Neural progenitor cell (in vitro differentiated cells): ENCODE measurements around the gene AGBL4. TPM values are rescaled to one million over a fixed set of nuclear protein-coding genes. Genes with fewer than 3 reads are reported as not detected.

Source experiments
- DNase-seq: peaks from one replicate; pipeline ENCODE4 v3.0.0-alpha.2; 2016; ENCODE audit warnings: low spot score
- H2AFZ ChIP-seq: fragments of 200-600 bp; sonication (generic); replicated peaks from 2 replicates; pipeline ENCODE4 v1.6.1; 2016; ENCODE audit warnings: antibody characterized with exemption
- H3F3A ChIP-seq: fragments of 200-600 bp; sonication (generic); 2 replicates; pipeline ENCODE4 v1.6.1; 2016; ENCODE audit warnings: antibody characterized with exemption, low read depth
- H3K27ac ChIP-seq: fragments of 200-600 bp; sonication (generic); 2 replicates; pipeline ENCODE4 v1.5.1; 2016; ENCODE audit warnings: mild to moderate bottlenecking
- H3K27me3 ChIP-seq: fragments of 200-600 bp; sonication (generic); 2 replicates; pipeline ENCODE4 v1.6.1; 2016; ENCODE audit warnings: mild to moderate bottlenecking, moderate library complexity
- H3K36me3 ChIP-seq: fragments of 200-600 bp; sonication (generic); 2 replicates; pipeline ENCODE4 v1.5.1; 2016
- H3K4me1 ChIP-seq: fragments of 200-600 bp; sonication (generic); 2 replicates; pipeline ENCODE4 v1.6.1; 2016; ENCODE audit warnings: mixed run types
- H3K4me2 ChIP-seq: fragments of 200-600 bp; sonication (generic); 2 replicates; pipeline ENCODE4 v1.6.1; 2016
- H3K4me3 ChIP-seq: fragments of 200-600 bp; sonication (generic); 2 replicates; pipeline ENCODE4 v1.5.1; 2016
- H3K79me2 ChIP-seq: fragments of 200-600 bp; sonication (generic); 2 replicates; pipeline ENCODE4 v1.6.1; 2016; ENCODE audit warnings: low read depth
- H3K9ac ChIP-seq: fragments of 200-600 bp; sonication (generic); 2 replicates; pipeline ENCODE4 v1.6.1; 2016
- H3K9me3 ChIP-seq: fragments of 200-600 bp; sonication (generic); 2 replicates; pipeline ENCODE4 v1.5.1; 2016; ENCODE audit warnings: low read depth
- H4K20me1 ChIP-seq: fragments of 200-600 bp; sonication (generic); 2 replicates; pipeline ENCODE4 v1.6.1; 2016; ENCODE audit warnings: low read depth
- H3K27ac Mint-ChIP-seq: 3 replicates; pipeline ENCODE4 v1.8.0; 2021; ENCODE audit warnings: mixed read lengths
- H3K27me3 Mint-ChIP-seq: 2 replicates; pipeline ENCODE4 v1.8.0; 2022; ENCODE audit warnings: low read depth, mild to moderate bottlenecking, inconsistent platforms, moderate library complexity, mixed read lengths; ENCODE audit not compliant: insufficient read depth
- H3K36me3 Mint-ChIP-seq: 3 replicates; pipeline ENCODE4 v1.8.0; 2021; ENCODE audit warnings: mixed read lengths
- H3K4me1 Mint-ChIP-seq: 3 replicates; pipeline ENCODE4 v1.8.0; 2021; ENCODE audit warnings: mixed read lengths
- H3K4me3 Mint-ChIP-seq: 3 replicates; pipeline ENCODE4 v1.8.0; 2021; ENCODE audit warnings: mild to moderate bottlenecking, moderate library complexity, mixed read lengths
- H3K9me3 Mint-ChIP-seq: 3 replicates; pipeline ENCODE4 v1.8.0; 2020; ENCODE audit warnings: mixed read lengths
- EZH2 ChIP-seq: fragments of 200-600 bp; sonication (generic); IDR thresholded peaks from 2 replicates; pipeline ENCODE4 v1.6.1; 2017; ENCODE audit warnings: antibody characterized with exemption, mild to moderate bottlenecking, moderate library complexity
- EZH2phosphoT487 ChIP-seq: fragments of 200-600 bp; sonication (generic); IDR thresholded peaks from 2 replicates; pipeline ENCODE4 v1.6.1; 2017; ENCODE audit warnings: antibody characterized with exemption
- total RNA-seq: library from RNA; depleted of rRNA; stranded (reverse); fragments of >200 nt; gene quantifications from 2 replicates; pipeline ENCODE4 v1.2.3, GENCODE V29; 2015; ENCODE audit warnings: low replicate concordance
- TF ChIP-seq, protein P1 (sequence below): fragments of 200-600 bp; sonication (generic); IDR thresholded peaks from 2 replicates; pipeline ENCODE4 v1.5.1; 2017; ENCODE audit warnings: antibody characterized with exemption, mild to moderate bottlenecking

AGBL4 gene
- total RNA-seq, 1 donor from 2014 or later, result 1.5 TPM

DNA sequence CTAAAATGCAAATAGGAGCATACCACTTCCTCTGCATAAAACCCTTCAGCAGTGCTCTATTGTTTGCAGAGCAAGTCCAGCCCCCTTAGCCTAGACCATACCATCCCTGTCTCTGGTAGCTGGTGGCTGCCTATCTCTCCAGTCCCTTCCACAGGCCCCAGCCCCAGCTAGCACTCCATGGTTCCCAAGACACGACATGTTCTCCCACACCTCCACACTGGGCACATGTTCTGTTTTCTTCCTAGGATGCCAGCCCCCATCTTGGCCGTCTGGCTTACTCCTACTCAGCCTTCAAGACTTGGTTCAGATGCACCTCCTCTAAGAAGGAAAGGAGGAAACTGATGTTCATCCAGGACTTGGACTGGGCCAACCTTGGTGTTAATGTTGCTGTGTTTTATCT, 1355.4 kb downstream of the AGBL4 start:
- no peak overlapping the region for H3K27ac ChIP-seq
- H3K9ac ChIP-seq, result no peak overlapping the region
- no peak overlapping the region for H3K4me2 ChIP-seq
- H3K27ac Mint-ChIP-seq, result no peak overlapping the region
- no peak overlapping the region for H3K4me3 Mint-ChIP-seq
- H4K20me1 ChIP-seq, result no peaks in the 10 kb centered on the region
- TF ChIP-seq, protein P1, sequence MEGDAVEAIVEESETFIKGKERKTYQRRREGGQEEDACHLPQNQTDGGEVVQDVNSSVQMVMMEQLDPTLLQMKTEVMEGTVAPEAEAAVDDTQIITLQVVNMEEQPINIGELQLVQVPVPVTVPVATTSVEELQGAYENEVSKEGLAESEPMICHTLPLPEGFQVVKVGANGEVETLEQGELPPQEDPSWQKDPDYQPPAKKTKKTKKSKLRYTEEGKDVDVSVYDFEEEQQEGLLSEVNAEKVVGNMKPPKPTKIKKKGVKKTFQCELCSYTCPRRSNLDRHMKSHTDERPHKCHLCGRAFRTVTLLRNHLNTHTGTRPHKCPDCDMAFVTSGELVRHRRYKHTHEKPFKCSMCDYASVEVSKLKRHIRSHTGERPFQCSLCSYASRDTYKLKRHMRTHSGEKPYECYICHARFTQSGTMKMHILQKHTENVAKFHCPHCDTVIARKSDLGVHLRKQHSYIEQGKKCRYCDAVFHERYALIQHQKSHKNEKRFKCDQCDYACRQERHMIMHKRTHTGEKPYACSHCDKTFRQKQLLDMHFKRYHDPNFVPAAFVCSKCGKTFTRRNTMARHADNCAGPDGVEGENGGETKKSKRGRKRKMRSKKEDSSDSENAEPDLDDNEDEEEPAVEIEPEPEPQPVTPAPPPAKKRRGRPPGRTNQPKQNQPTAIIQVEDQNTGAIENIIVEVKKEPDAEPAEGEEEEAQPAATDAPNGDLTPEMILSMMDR, result no peak
- no peak for TF ChIP-seq EZH2
- no peak for TF ChIP-seq EZH2phosphoT487
- H3K79me2 ChIP-seq, result no peaks in the 10 kb centered on the region
- no peaks in the 10 kb centered on the region for H3K9me3 Mint-ChIP-seq
- no peaks in the 10 kb centered on the region for H3K27me3 ChIP-seq
- no peaks in the 10 kb centered on the region for H3F3A ChIP-seq
- H3K27me3 Mint-ChIP-seq, result peaks cover 2% of the 10 kb centered on the region
- H3K4me1 Mint-ChIP-seq, result no peaks in the 10 kb centered on the region
- no peaks in the 10 kb centered on the region for H3K36me3 ChIP-seq
- DNase-seq, result no peak
- peaks cover under 1% of the 10 kb centered on the region for H3K4me1 ChIP-seq
- no peak overlapping the region for H2AFZ ChIP-seq
- H3K36me3 Mint-ChIP-seq, result no peaks in the 10 kb centered on the region
- H3K9me3 ChIP-seq, result no peaks in the 10 kb centered on the region
- H3K4me3 ChIP-seq, result no peak overlapping the region

GRCh38 chr1:48667782-48668181, 1356.0 kb downstream of the AGBL4 start:
- Histone ChIP-seq H3K36me3 (no peaks in the 10 kb centered on the region), H3K27ac (no peak overlapping the region), H3K4me3 (no peak overlapping the region), H3K4me2 (no peak overlapping the region), H2AFZ (no peak overlapping the region), H3K27me3 (no peaks in the 10 kb centered on the region), H4K20me1 (no peaks in the 10 kb centered on the region), H3K4me1 (no peaks in the 10 kb centered on the region), H3K9me3 (no peaks in the 10 kb centered on the region), H3K79me2 (no peaks in the 10 kb centered on the region), H3K9ac (no peak overlapping the region), H3F3A (no peaks in the 10 kb centered on the region)
- H3K4me1 Mint-ChIP-seq, result no peaks in the 10 kb centered on the region
- no peak for TF ChIP-seq EZH2
- TF ChIP-seq, protein P1, result no peak
- no peak for TF ChIP-seq EZH2phosphoT487
- H3K36me3 Mint-ChIP-seq, result no peaks in the 10 kb centered on the region
- H3K27me3 Mint-ChIP-seq, result peaks cover 2% of the 10 kb centered on the region
- H3K4me3 Mint-ChIP-seq, result no peak overlapping the region
- no peak overlapping the region for H3K27ac Mint-ChIP-seq
- H3K9me3 Mint-ChIP-seq, result no peaks in the 10 kb centered on the region
- no peak for DNase-seq

DNA sequence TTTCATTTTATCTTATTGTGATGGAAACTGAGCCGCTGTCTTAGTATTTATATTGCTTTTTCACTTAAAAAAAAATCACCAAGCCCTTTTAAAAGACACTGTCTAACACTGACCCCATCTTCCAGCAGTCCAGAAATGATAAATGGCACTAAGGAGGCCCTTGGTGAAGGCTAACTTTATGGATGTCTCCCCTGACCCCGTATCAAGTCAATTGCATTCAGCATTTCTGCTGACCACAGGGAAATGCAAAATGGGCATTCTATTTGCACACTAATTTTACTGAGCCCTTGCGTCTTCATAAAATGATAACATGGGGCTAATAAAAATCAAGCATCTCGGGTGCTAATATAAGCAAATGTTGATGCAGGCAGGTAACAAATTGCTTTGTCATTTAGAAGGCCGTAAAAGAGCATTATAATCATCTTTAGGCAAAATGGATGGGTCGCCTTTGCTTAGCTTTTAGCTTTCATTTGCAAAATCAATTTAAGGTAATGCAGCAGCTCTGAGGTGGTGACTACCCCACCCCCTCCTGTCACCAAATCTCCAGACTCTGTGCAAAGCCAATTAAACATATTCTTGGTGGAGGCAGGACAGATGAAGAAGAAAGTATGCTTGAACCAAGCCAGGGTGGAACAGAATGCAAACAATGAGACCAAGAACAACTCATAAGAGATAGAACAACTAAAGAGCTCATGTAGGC, 1357.9 kb downstream of the AGBL4 start:
- Mint-ChIP-seq H3K27ac (no peak overlapping the region), H3K4me1 (no peaks in the 10 kb centered on the region), H3K36me3 (no peaks in the 10 kb centered on the region), H3K9me3 (no peaks in the 10 kb centered on the region), H3K4me3 (no peak overlapping the region), H3K27me3 (peaks cover 2% of the 10 kb centered on the region)
- Histone ChIP-seq H3F3A (no peaks in the 10 kb centered on the region), H3K4me2 (no peak overlapping the region), H3K4me3 (no peak overlapping the region), H3K27ac (no peak overlapping the region), H2AFZ (no peak overlapping the region), H4K20me1 (no peaks in the 10 kb centered on the region), H3K27me3 (no peaks in the 10 kb centered on the region), H3K9me3 (no peaks in the 10 kb centered on the region), H3K36me3 (no peaks in the 10 kb centered on the region), H3K9ac (no peak overlapping the region), H3K4me1 (no peaks in the 10 kb centered on the region), H3K79me2 (no peaks in the 10 kb centered on the region)
- DNase-seq, result no peak
- no peak for TF ChIP-seq EZH2phosphoT487
- TF ChIP-seq, protein P1, result no peak
- TF ChIP-seq EZH2, result no peak
